Measurements from ENCODE around the gene ANKRA2.

Gene ANKRA2

GRCh38 chr5:73565139-73565968, at the start of gene ANKRA2, which contains the start of gene UTP15:
ANKRA2 (minus strand) TSS chr5:73565639; CDS start chr5:73562881, 2,758 bp downstream.
UTP15 (plus strand) TSS chr5:73565743; CDS start chr5:73567345, 1,602 bp downstream.
- peak; percentile 80 for DNase-seq

GRCh38 chr5:73615085-73615484, 49.6 kb upstream of the ANKRA2 start:
- no peak for DNase-seq

- DNase-seq = no peak
Observed at GRCh38 chr5:73612799-73613198, 47.4 kb upstream of the ANKRA2 start.

GRCh38 chr5:73607228-73607627, 41.8 kb upstream of the ANKRA2 start:
- DNase-seq = no peak

- DNase-seq = no peak
Observed at GRCh38 chr5:73606206-73606753, 40.8 kb upstream of the ANKRA2 start.

GRCh38 chr5:73605223-73606087, 40.0 kb upstream of the ANKRA2 start:
- DNase-seq = no peak

- no peak for DNase-seq
Observed at GRCh38 chr5:73603998-73604397, 38.6 kb upstream of the ANKRA2 start.

GRCh38 chr5:73599380-73599779, 33.9 kb upstream of the ANKRA2 start:
- no peak for DNase-seq

- peak; percentile 13 for DNase-seq
Observed at GRCh38 chr5:73596705-73597328, 31.4 kb upstream of the ANKRA2 start.

- no peak for DNase-seq
Observed at GRCh38 chr5:73592551-73592950, 27.1 kb upstream of the ANKRA2 start.

GRCh38 chr5:73591698-73592501, 26.5 kb upstream of the ANKRA2 start:
- no peak for DNase-seq

GRCh38 chr5:73591102-73591695, 25.8 kb upstream of the ANKRA2 start:
- peak; percentile 7 for DNase-seq

- no peak for DNase-seq
Observed at GRCh38 chr5:73587923-73588322, 22.5 kb upstream of the ANKRA2 start.

GRCh38 chr5:73582285-73583145, 17.1 kb upstream of the ANKRA2 start:
- no peak for DNase-seq

GRCh38 chr5:73565969-73566547, 619 bp upstream of the ANKRA2 start:
- no peak for DNase-seq

- no peak for DNase-seq
Observed at GRCh38 chr5:73564675-73565074, 764 bp downstream of the ANKRA2 start.

- no peak for DNase-seq
Observed at GRCh38 chr5:73564018-73564417, 1.4 kb downstream of the ANKRA2 start.

- no peak for DNase-seq
Observed at GRCh38 chr5:73558950-73559349, 6.5 kb downstream of the ANKRA2 start.

- no peak for DNase-seq
Observed at GRCh38 chr5:73552642-73553041, 12.8 kb downstream of the ANKRA2 start.

- no peak for DNase-seq
Observed at GRCh38 chr5:73550016-73550415, 15.4 kb downstream of the ANKRA2 start.

All from NCI-H510A (cell line).